Activated T-cell treated with anti-CD3 and anti-CD28 coated beads, Interleukin-2, amount 50 U/mL, for 4 hours (primary cell): ENCODE data around the gene PNPLA7. TPM values are rescaled to one million over a fixed set of nuclear protein-coding genes. Genes with fewer than 3 reads are reported as not detected.
A peak's percentile ranks its signal among the peaks of the same experiment; 100 is the strongest.
"Not testable (repeated sequence)": the region's sequence is repeated elsewhere in the genome, so short reads cannot be mapped to it uniquely, and the experiment has no call there.

Experiments
- ATAC-seq, 2 donors: fragments of 200-7000 bp; cut with Tn5 transposase; one replicate each; pipeline ENCODE4 v1.10.0; 2021
- DNase-seq: peaks from one replicate; pipeline ENCODE4 v3.0.0-alpha.2; 2020
- H3K27me3 Mint-ChIP-seq: one replicate; pipeline ENCODE4 v1.8.0; 2021; ENCODE audit warnings: low read depth, mixed read lengths
- H3K36me3 Mint-ChIP-seq: one replicate; pipeline ENCODE4 v1.8.0; 2022; ENCODE audit warnings: mixed read lengths; ENCODE audit not compliant: insufficient read depth
- H3K4me1 Mint-ChIP-seq: one replicate; pipeline ENCODE4 v1.8.0; 2021; ENCODE audit warnings: low read depth, mixed read lengths
- H3K4me3 Mint-ChIP-seq: one replicate; pipeline ENCODE4 v1.8.0; 2021; ENCODE audit warnings: mild to moderate bottlenecking, moderate library complexity, mixed read lengths
- H3K9me3 Mint-ChIP-seq: one replicate; pipeline ENCODE4 v1.8.0; 2021; ENCODE audit warnings: mixed read lengths
- total RNA-seq, 3 donors: library from RNA; stranded (reverse); gene quantifications; one replicate each; pipeline ENCODE4 v1.2.1, GENCODE V29; 2021

Gene PNPLA7
- total RNA-seq = 1 to 10 TPM; 1.3 to 1.9 (median 1.8) TPM

- peaks cover 17% of the 10 kb centered on the region for H3K4me1 Mint-ChIP-seq
- H3K27me3 Mint-ChIP-seq = no peaks in the 10 kb centered on the region
- H3K9me3 Mint-ChIP-seq = no peaks in the 10 kb centered on the region
- ATAC-seq (peak in 1 of 2 donors; percentile 9), DNase-seq (peak; percentile 35)
- H3K4me3 Mint-ChIP-seq = peak within 1 kb of the TSS; percentile 85
- H3K36me3 Mint-ChIP-seq = peaks cover 9% of the 10 kb centered on the region
These were observed at the start of gene PNPLA7 for GRCh38 chr9:137550231-137550621. PNPLA7 (minus strand) TSS chr9:137550402; CDS start chr9:137550197, 205 bp downstream.

GRCh38 chr9:137598943-137599342 lies 48.7 kb upstream of the PNPLA7 start:
- Mint-ChIP-seq H3K4me3 (no peak overlapping the region), H3K36me3 (no peaks in the 10 kb centered on the region), H3K27me3 (no peaks in the 10 kb centered on the region), H3K9me3 (no peaks in the 10 kb centered on the region), H3K4me1 (peaks cover 1% of the 10 kb centered on the region)
- ATAC-seq = no peak
- no peak for DNase-seq

- not testable (repeated sequence) for H3K36me3 Mint-ChIP-seq, DNase-seq, H3K27me3 Mint-ChIP-seq, ATAC-seq, H3K4me3 Mint-ChIP-seq, H3K4me1 Mint-ChIP-seq, H3K9me3 Mint-ChIP-seq
These were observed 46.4 kb upstream of the PNPLA7 start for GRCh38 chr9:137596577-137596976.

GRCh38 chr9:137593176-137593575 lies 43.0 kb upstream of the PNPLA7 start:
- ATAC-seq (no peak), DNase-seq (no peak)
- no peaks in the 10 kb centered on the region for H3K27me3 Mint-ChIP-seq
- H3K4me1 Mint-ChIP-seq = peaks cover 7% of the 10 kb centered on the region
- no peaks in the 10 kb centered on the region for H3K9me3 Mint-ChIP-seq
- H3K36me3 Mint-ChIP-seq = no peaks in the 10 kb centered on the region
- no peak overlapping the region for H3K4me3 Mint-ChIP-seq

GRCh38 chr9:137592767-137593166 lies 42.6 kb upstream of the PNPLA7 start:
- peaks cover 11% of the 10 kb centered on the region for H3K4me1 Mint-ChIP-seq
- no peaks in the 10 kb centered on the region for H3K27me3 Mint-ChIP-seq
- H3K4me3 Mint-ChIP-seq = no peak overlapping the region
- ATAC-seq (no peak), DNase-seq (no peak)
- peaks cover 3% of the 10 kb centered on the region for H3K36me3 Mint-ChIP-seq
- no peaks in the 10 kb centered on the region for H3K9me3 Mint-ChIP-seq

GRCh38 chr9:137590469-137591383 lies 40.5 kb upstream of the PNPLA7 start, which contains the start of gene ZMYND19:
ZMYND19 (minus strand) TSS chr9:137590512; CDS start chr9:137590263, 249 bp downstream.
- Mint-ChIP-seq H3K36me3 (peaks cover 12% of the 10 kb centered on the region), H3K9me3 (no peaks in the 10 kb centered on the region), H3K4me1 (peaks cover 13% of the 10 kb centered on the region), H3K27me3 (no peaks in the 10 kb centered on the region), H3K4me3 (peak within 1 kb of the TSS; percentile 95)
- ATAC-seq (peak; percentile 96 to 97), DNase-seq (peak; percentile 89)

- Mint-ChIP-seq H3K4me1 (peaks cover 13% of the 10 kb centered on the region), H3K9me3 (no peaks in the 10 kb centered on the region), H3K36me3 (peaks cover 12% of the 10 kb centered on the region), H3K27me3 (no peaks in the 10 kb centered on the region), H3K4me3 (no peak overlapping the region)
- peak; percentile 28 to 38 for ATAC-seq
- no peak for DNase-seq
These were observed 39.9 kb upstream of the PNPLA7 start for GRCh38 chr9:137590123-137590468.

- peak; percentile 11 to 15 for ATAC-seq
- peaks cover 13% of the 10 kb centered on the region for H3K4me1 Mint-ChIP-seq
- peaks cover 12% of the 10 kb centered on the region for H3K36me3 Mint-ChIP-seq
- no peaks in the 10 kb centered on the region for H3K9me3 Mint-ChIP-seq
- no peaks in the 10 kb centered on the region for H3K27me3 Mint-ChIP-seq
- no peak for DNase-seq
- H3K4me3 Mint-ChIP-seq = peak overlapping the region; percentile 87
These were observed 39.4 kb upstream of the PNPLA7 start for GRCh38 chr9:137589441-137590122.

- no peak for ATAC-seq
- no peaks in the 10 kb centered on the region for H3K27me3 Mint-ChIP-seq
- H3K4me1 Mint-ChIP-seq = peaks cover 13% of the 10 kb centered on the region
- peak overlapping the region; percentile 87 for H3K4me3 Mint-ChIP-seq
- H3K36me3 Mint-ChIP-seq = peaks cover 12% of the 10 kb centered on the region
- no peaks in the 10 kb centered on the region for H3K9me3 Mint-ChIP-seq
- no peak for DNase-seq
These were observed 38.7 kb upstream of the PNPLA7 start for GRCh38 chr9:137588891-137589290.

GRCh38 chr9:137588311-137588710 lies 38.1 kb upstream of the PNPLA7 start:
- peaks cover 13% of the 10 kb centered on the region for H3K4me1 Mint-ChIP-seq
- ATAC-seq (no peak), DNase-seq (no peak)
- H3K4me3 Mint-ChIP-seq = peak overlapping the region; percentile 87
- H3K36me3 Mint-ChIP-seq = peaks cover 12% of the 10 kb centered on the region
- H3K27me3 Mint-ChIP-seq = no peaks in the 10 kb centered on the region
- H3K9me3 Mint-ChIP-seq = no peaks in the 10 kb centered on the region

GRCh38 chr9:137586854-137587253 lies 36.7 kb upstream of the PNPLA7 start:
- no peak overlapping the region for H3K4me3 Mint-ChIP-seq

GRCh38 chr9:137583957-137584356 lies 33.8 kb upstream of the PNPLA7 start:
- no peak for DNase-seq
- Mint-ChIP-seq H3K4me3 (no peak overlapping the region), H3K9me3 (no peaks in the 10 kb centered on the region), H3K36me3 (peaks cover 20% of the 10 kb centered on the region), H3K27me3 (no peaks in the 10 kb centered on the region), H3K4me1 (peaks cover 12% of the 10 kb centered on the region)
- ATAC-seq = no peak

More at GRCh38 chr9:137586854-137587253, 36.7 kb upstream of the PNPLA7 start:
- Mint-ChIP-seq H3K9me3 (no peaks in the 10 kb centered on the region), H3K36me3 (peaks cover 16% of the 10 kb centered on the region), H3K4me1 (peaks cover 13% of the 10 kb centered on the region), H3K27me3 (no peaks in the 10 kb centered on the region)
- ATAC-seq (no peak), DNase-seq (no peak)

- Mint-ChIP-seq H3K36me3 (peaks cover 20% of the 10 kb centered on the region), H3K4me1 (peaks cover 13% of the 10 kb centered on the region)
- no peak for DNase-seq
These were observed 33.1 kb upstream of the PNPLA7 start for GRCh38 chr9:137583347-137583746.

GRCh38 chr9:137582286-137582860 lies 32.2 kb upstream of the PNPLA7 start:
- no peak for ATAC-seq
- H3K4me3 Mint-ChIP-seq = no peak overlapping the region

More at GRCh38 chr9:137583347-137583746, 33.1 kb upstream of the PNPLA7 start:
- no peaks in the 10 kb centered on the region for H3K27me3 Mint-ChIP-seq
- H3K9me3 Mint-ChIP-seq = no peaks in the 10 kb centered on the region
- ATAC-seq = no peak
- H3K4me3 Mint-ChIP-seq = no peak overlapping the region

More at GRCh38 chr9:137582286-137582860, 32.2 kb upstream of the PNPLA7 start:
- Mint-ChIP-seq H3K27me3 (no peaks in the 10 kb centered on the region), H3K4me1 (peaks cover 12% of the 10 kb centered on the region), H3K9me3 (no peaks in the 10 kb centered on the region), H3K36me3 (peaks cover 14% of the 10 kb centered on the region)
- no peak for DNase-seq
